Left ventricle myocardium inferior (tissue), 1 donor: ENCODE results near the gene CRYBG1. TPM values are rescaled to one million over a fixed set of nuclear protein-coding genes. Genes with fewer than 3 reads are reported as not detected.

ENCODE experiments used
- DNase-seq: peaks from one replicate; pipeline ENCODE4 v3.0.0-alpha.2; 2020
- H3K27ac ChIP-seq: fragments of 200-600 bp; replicated peaks from 2 replicates; pipeline ENCODE4 v1.8.0; 2021
- H3K27me3 ChIP-seq: fragments of 200-600 bp; 2 replicates; pipeline ENCODE4 v1.8.0; 2021; ENCODE audit warnings: low read depth
- H3K36me3 ChIP-seq: fragments of 200-600 bp; 2 replicates; pipeline ENCODE4 v1.8.0; 2021
- H3K4me1 ChIP-seq: fragments of 200-600 bp; 2 replicates; pipeline ENCODE4 v1.8.0; 2021
- H3K4me3 ChIP-seq: fragments of 200-600 bp; 2 replicates; pipeline ENCODE4 v1.8.0; 2021; ENCODE audit warnings: mild to moderate bottlenecking, moderate library complexity
- H3K9me3 ChIP-seq: fragments of 200-600 bp; replicated peaks from 2 replicates; pipeline ENCODE4 v1.8.0; 2021
- intact Hi-C: fragments of 100-400 bp; cut with micrococcal nuclease; formaldehyde crosslinking; loops from one replicate; pipeline ENCODE4 v1.11.0; 2022
- total RNA-seq: library from RNA; stranded (reverse); fragmentation: NEBNext Ultra II Directional; extraction: Animal tissue kit (Norgen Biotek cat#: 25700); gene quantifications from one replicate; pipeline ENCODE4 v1.2.1, GENCODE V29; 2021
- TF ChIP-seq, protein P1 (sequence below): fragments of 200-600 bp; IDR thresholded peaks from 2 replicates; pipeline ENCODE4 v1.8.0; 2021; ENCODE audit warnings: antibody characterized with exemption, mild to moderate bottlenecking, borderline replicate concordance
- donor health status: DM: no; HTN: yes; CAD: no; lungs with severe emphysema.

Gene CRYBG1
- total RNA-seq, 1 donor from 2014 or later = 1.3 TPM

DNA sequence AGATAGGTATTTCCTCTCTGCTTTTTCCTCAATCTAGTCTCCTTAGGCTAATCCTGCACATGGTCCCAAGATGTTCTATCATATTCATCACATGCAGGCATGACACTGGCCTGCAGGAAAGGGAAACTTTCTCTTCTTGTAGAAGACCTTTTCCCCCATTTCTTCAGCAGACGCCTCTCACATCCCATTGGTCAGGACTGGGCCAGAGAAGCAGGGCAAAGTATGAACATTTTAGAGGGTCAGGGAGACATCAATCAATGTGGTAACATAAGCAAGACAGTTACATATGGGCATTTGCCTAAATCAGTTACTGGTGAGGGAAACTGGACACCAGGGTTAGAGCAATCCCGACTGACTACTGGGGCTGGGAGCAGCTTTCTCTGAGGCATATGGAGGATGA is 90.1 kb downstream of the CRYBG1 start:
- no peak for DNase-seq
- no peak overlapping the region for H3K4me3 ChIP-seq
- H3K27me3 ChIP-seq = peaks cover 8% of the 10 kb centered on the region
- no peaks in the 10 kb centered on the region for H3K36me3 ChIP-seq
- peaks cover 19% of the 10 kb centered on the region for H3K4me1 ChIP-seq
- intact Hi-C loops = no loop called here
- TF ChIP-seq, protein P1, sequence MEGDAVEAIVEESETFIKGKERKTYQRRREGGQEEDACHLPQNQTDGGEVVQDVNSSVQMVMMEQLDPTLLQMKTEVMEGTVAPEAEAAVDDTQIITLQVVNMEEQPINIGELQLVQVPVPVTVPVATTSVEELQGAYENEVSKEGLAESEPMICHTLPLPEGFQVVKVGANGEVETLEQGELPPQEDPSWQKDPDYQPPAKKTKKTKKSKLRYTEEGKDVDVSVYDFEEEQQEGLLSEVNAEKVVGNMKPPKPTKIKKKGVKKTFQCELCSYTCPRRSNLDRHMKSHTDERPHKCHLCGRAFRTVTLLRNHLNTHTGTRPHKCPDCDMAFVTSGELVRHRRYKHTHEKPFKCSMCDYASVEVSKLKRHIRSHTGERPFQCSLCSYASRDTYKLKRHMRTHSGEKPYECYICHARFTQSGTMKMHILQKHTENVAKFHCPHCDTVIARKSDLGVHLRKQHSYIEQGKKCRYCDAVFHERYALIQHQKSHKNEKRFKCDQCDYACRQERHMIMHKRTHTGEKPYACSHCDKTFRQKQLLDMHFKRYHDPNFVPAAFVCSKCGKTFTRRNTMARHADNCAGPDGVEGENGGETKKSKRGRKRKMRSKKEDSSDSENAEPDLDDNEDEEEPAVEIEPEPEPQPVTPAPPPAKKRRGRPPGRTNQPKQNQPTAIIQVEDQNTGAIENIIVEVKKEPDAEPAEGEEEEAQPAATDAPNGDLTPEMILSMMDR = no peak
- H3K27ac ChIP-seq = no peak overlapping the region
- H3K9me3 ChIP-seq = no peaks in the 10 kb centered on the region

DNA sequence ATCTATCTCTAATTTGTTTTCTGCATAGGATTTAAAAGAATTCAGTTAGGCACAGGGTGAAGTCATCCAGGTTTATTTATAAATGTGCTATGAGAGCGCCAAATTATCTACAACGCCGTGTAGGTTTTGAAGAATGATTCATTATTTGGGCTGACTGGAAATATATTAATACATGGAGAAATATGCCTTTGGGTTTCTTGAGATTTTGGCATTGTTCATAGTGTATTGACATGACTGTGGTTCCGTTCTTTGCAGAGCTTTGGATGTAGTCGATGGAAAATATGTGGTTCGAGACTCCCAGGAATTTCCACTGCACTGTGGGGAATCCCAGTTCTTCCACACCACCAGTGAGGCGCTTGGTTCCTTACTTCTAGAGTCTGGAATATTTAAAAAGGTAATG is 90.9 kb downstream of the CRYBG1 start:
- no peaks in the 10 kb centered on the region for H3K9me3 ChIP-seq
- intact Hi-C loops = no loop called here
- no peaks in the 10 kb centered on the region for H3K36me3 ChIP-seq
- TF ChIP-seq, protein P1 = no peak
- H3K27me3 ChIP-seq = peaks cover 8% of the 10 kb centered on the region
- H3K4me3 ChIP-seq = no peak overlapping the region
- peaks cover 19% of the 10 kb centered on the region for H3K4me1 ChIP-seq
- no peak for DNase-seq
- no peak overlapping the region for H3K27ac ChIP-seq

DNA sequence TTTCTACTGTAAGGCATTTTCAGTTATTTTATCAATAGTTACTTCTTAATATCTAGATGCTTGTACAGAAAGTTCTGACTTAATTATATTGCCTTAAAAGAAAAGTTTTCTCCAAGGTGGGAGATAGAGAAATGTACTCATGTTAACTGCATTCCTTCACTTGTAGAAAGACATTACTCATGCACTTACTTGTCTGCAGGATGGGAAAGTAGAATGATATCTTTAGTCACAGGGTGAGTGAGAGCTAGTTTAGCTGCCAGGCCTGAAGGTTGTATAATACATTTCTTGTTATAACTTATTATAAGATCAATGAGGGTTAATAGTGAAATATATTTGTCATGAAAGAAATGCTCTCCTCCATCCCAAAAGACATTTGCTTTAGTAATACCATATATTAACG is 92.1 kb downstream of the CRYBG1 start:
- DNase-seq = no peak
- Histone ChIP-seq H3K9me3 (no peaks in the 10 kb centered on the region), H3K27me3 (peaks cover 8% of the 10 kb centered on the region), H3K4me1 (peaks cover 18% of the 10 kb centered on the region), H3K4me3 (no peak overlapping the region), H3K27ac (no peak overlapping the region), H3K36me3 (no peaks in the 10 kb centered on the region)
- intact Hi-C loops = no loop called here
- TF ChIP-seq, protein P1 = no peak

DNA sequence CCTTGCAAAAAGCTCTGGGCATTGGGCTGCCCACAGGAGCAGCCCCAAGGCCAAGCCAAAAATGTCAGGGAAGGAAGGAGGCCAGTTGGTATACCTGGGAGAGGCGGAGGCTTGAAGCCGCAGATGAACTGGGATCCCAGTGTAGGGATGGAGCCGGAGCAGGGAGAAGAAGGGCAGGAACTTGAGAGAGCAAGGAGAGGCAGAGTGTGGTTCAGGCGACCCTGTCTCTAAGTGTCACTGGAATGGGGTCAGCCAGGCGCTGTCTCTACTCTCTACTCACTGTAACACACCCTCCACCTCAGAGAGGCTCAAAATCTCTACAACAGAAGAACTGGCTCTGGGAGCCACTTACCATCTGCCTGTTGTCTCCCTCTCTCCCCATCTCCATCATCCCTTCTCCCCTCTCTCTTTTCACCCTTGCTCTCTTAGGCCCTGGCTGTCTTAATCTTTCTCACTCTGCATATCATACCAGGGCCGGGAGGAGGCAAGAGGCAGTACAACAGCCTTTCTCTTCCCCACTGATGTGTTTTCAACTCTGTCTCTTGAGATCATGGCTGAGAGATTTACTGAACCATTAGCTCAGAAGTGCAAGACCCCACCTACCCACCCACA is 93.3 kb downstream of the CRYBG1 start:
- peaks cover 8% of the 10 kb centered on the region for H3K27me3 ChIP-seq
- TF ChIP-seq, protein P1 = no peak
- no peaks in the 10 kb centered on the region for H3K9me3 ChIP-seq
- intact Hi-C loops = no loop called here
- H3K4me1 ChIP-seq = peaks cover 11% of the 10 kb centered on the region
- H3K36me3 ChIP-seq = no peaks in the 10 kb centered on the region
- H3K4me3 ChIP-seq = no peak overlapping the region
- H3K27ac ChIP-seq = no peak overlapping the region
- no peak for DNase-seq

DNA sequence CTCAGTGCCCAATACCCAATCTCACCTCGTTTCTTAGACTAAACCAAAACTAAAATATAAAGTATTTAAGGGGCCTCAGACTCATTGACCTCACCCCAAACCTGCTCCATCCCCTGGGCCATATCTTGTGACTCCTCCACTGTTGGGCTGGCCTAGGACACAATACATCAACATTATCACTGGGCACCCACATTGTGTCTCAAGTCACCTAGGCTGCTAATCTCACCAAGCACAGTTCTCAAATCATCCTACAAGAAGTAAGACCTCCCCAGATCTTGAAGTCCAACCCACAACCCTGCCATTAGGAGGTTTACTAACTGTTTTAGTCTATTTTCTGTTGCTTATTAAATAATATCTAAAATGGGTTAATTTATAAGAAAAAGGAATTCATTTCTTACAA is 96.2 kb downstream of the CRYBG1 start:
- intact Hi-C loops = no loop called here
- TF ChIP-seq, protein P1 = no peak
- Histone ChIP-seq H3K9me3 (no peaks in the 10 kb centered on the region), H3K27me3 (peaks cover 14% of the 10 kb centered on the region), H3K4me1 (no peaks in the 10 kb centered on the region), H3K27ac (no peak overlapping the region), H3K36me3 (no peaks in the 10 kb centered on the region), H3K4me3 (no peak overlapping the region)
- DNase-seq = no peak
